Panc1 (cell line): ENCODE data around the gene DENND1B. TPM values are rescaled to one million over a fixed set of nuclear protein-coding genes. Genes with fewer than 3 reads are reported as not detected.

ENCODE experiments used
- ATAC-seq: fragments of 200-7000 bp; cut with Tn5 transposase; 2 replicates; pipeline ENCODE4 v1.9.1; 2020; ENCODE audit warnings: mild to moderate bottlenecking, moderate library complexity
- BruUV-seq: library from RNA; stranded (reverse); fragments of 400-500 nt; replicated peaks from 2 replicates; lab custom pipeline; 2021; lab: Mats Ljungman, UMichigan
- CTCF ChIA-PET: fragments of 300-600 bp; sonication (Branson Sonifier 250); formaldehyde crosslinking; loops from one replicate; lab custom pipeline; 2022; ENCODE audit warnings: antibody characterized with exemption; lab: Charles Lee
- POLR2A ChIA-PET: fragments of 300-600 bp; sonication (Branson Sonifier 250); formaldehyde crosslinking; loops from one replicate; lab custom pipeline; 2022; ENCODE audit warnings: antibody characterized with exemption; lab: Charles Lee
- DNase-seq: peaks from one replicate; pipeline ENCODE4 v3.0.0-alpha.2; 2010; ENCODE audit warnings: low read depth, low spot score
- H3K27ac ChIP-seq: 2 replicates; pipeline ENCODE4 v1.5.1; 2011; ENCODE audit warnings: mild to moderate bottlenecking, low read length, inconsistent platforms
- H3K27me3 ChIP-seq: fragments of 200-500 bp; sonication (Bioruptor generic); 2 replicates; pipeline ENCODE4 v1.6.0; 2014; ENCODE audit warnings: low read length, inconsistent platforms; ENCODE audit not compliant: control insufficient read depth, insufficient read depth
- H3K36me3 ChIP-seq: fragments of 200-500 bp; sonication (Bioruptor generic); 2 replicates; pipeline ENCODE4 v1.5.1; 2014; ENCODE audit warnings: inconsistent platforms, mild to moderate bottlenecking, low read length, moderate library complexity; ENCODE audit not compliant: control insufficient read depth, insufficient read depth
- H3K4me1 ChIP-seq: 2 replicates; pipeline ENCODE4 v1.5.1; 2011; ENCODE audit warnings: inconsistent platforms, mild to moderate bottlenecking, low read length, moderate library complexity; ENCODE audit not compliant: control insufficient read depth, insufficient read depth
- H3K4me3 ChIP-seq, 2 experiments: 2 replicates each; pipeline ENCODE4 v1.5.1; 2011 to 2012; ENCODE audit warnings: low read depth in 2 of 2, low read length in 2 of 2, mild to moderate bottlenecking in 2 of 2, inconsistent platforms in 1 of 2, moderate library complexity in 1 of 2
- H3K9me3 ChIP-seq: fragments of 200-500 bp; sonication (Bioruptor generic); 2 replicates; pipeline ENCODE4 v1.5.1; 2014; ENCODE audit warnings: low read depth, mild to moderate bottlenecking, inconsistent platforms, low read length, moderate library complexity; ENCODE audit not compliant: control insufficient read depth, insufficient read depth
- POLR2AphosphoS5 ChIP-seq: IDR thresholded peaks from 2 replicates; pipeline ENCODE4 v1.6.1; 2012; ENCODE audit warnings: mild to moderate bottlenecking, low read depth, low read length, moderate library complexity
- SIN3A ChIP-seq: IDR thresholded peaks from 2 replicates; pipeline ENCODE4 v1.6.1; 2012; ENCODE audit warnings: low read depth, mild to moderate bottlenecking, low read length, moderate library complexity, borderline replicate concordance; ENCODE audit not compliant: insufficient read depth
- TCF7L2 ChIP-seq: IDR thresholded peaks from 2 replicates; pipeline ENCODE4 v1.6.1; 2011; ENCODE audit warnings: mild to moderate bottlenecking, low read depth, low read length, inconsistent platforms
- in situ Hi-C: cut with HindIII; loops from 2 replicates; pipeline ENCODE4 v1.10.0; 2016; ENCODE audit warnings: low sequenced_read_pairs, low pct_unique_long_range_greater_than_20kb
- intact Hi-C: fragments of 100-400 bp; cut with micrococcal nuclease; formaldehyde crosslinking; loops from one replicate; pipeline ENCODE4 v1.10.0; 2022; ENCODE audit not compliant: unreplicated experiment
- total RNA-seq: library from RNA; stranded (reverse); gene quantifications from one replicate; pipeline ENCODE4 v1.2.1, GENCODE V29; 2021; ENCODE audit not compliant: unreplicated experiment
- TF ChIP-seq, protein P1 (sequence below), 2 experiments: IDR thresholded peaks; 2 replicates each; pipeline ENCODE4 v1.6.1; 2011 to 2012; ENCODE audit warnings: low read depth in 2 of 2, control low read depth in 1 of 2, low read length in 1 of 2, mild to moderate bottlenecking in 1 of 2, moderate library complexity in 1 of 2; ENCODE audit not compliant: insufficient read depth in 1 of 2
- TF ChIP-seq, protein P2 (sequence below): fragments of 450-650 bp; IDR thresholded peaks from 2 replicates; pipeline ENCODE4 v1.5.1; 2017; ENCODE audit warnings: mild to moderate bottlenecking

The DENND1B gene
- total RNA-seq, 1 experiment from 2014 or later, result 7.7 TPM

DNA sequence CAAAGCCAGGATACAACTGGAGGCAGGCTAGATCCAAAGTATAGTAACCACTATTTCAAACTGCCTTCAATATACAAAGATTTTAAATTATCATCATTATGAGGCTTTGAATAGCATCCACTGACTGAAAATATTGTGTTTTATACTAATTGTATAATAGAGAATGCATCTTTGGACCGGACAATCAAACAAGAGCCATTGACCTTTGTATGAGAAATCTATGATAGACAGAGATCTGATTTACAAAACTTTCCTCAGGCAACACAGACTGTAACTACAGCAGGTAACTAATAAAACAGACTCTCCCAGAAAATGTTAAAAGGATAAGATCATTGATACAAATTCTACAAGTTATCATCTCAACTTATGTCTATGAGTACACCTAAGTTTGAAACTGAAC lies 152.9 kb downstream of the DENND1B start:
- no TSS peak for BruUV-seq
- no peaks in the 10 kb centered on the region; the same call in 1 of the 2 replicates for H3K36me3 ChIP-seq
- intact Hi-C loops, result no loop called here
- in situ Hi-C loops, result no loop called here
- H3K27ac ChIP-seq, result no peak overlapping the region
- H3K4me1 ChIP-seq, result peaks cover 8% of the 10 kb centered on the region; the same call in 1 of the 2 replicates
- H3K27me3 ChIP-seq, result no peaks in the 10 kb centered on the region
- H3K9me3 ChIP-seq, result no peaks in the 10 kb centered on the region
- H3K4me3 ChIP-seq, result no peak overlapping the region
- ATAC-seq, result no peak
- DNase-seq, result no peak
- POLR2A ChIA-PET, result no interaction called here
- TF ChIP-seq SIN3A (no peak), POLR2AphosphoS5 (no peak), TCF7L2 (no peak)
- TF ChIP-seq, protein P1, sequence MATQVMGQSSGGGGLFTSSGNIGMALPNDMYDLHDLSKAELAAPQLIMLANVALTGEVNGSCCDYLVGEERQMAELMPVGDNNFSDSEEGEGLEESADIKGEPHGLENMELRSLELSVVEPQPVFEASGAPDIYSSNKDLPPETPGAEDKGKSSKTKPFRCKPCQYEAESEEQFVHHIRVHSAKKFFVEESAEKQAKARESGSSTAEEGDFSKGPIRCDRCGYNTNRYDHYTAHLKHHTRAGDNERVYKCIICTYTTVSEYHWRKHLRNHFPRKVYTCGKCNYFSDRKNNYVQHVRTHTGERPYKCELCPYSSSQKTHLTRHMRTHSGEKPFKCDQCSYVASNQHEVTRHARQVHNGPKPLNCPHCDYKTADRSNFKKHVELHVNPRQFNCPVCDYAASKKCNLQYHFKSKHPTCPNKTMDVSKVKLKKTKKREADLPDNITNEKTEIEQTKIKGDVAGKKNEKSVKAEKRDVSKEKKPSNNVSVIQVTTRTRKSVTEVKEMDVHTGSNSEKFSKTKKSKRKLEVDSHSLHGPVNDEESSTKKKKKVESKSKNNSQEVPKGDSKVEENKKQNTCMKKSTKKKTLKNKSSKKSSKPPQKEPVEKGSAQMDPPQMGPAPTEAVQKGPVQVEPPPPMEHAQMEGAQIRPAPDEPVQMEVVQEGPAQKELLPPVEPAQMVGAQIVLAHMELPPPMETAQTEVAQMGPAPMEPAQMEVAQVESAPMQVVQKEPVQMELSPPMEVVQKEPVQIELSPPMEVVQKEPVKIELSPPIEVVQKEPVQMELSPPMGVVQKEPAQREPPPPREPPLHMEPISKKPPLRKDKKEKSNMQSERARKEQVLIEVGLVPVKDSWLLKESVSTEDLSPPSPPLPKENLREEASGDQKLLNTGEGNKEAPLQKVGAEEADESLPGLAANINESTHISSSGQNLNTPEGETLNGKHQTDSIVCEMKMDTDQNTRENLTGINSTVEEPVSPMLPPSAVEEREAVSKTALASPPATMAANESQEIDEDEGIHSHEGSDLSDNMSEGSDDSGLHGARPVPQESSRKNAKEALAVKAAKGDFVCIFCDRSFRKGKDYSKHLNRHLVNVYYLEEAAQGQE (IDR thresholded peaks at IDR 0.05; ENCODE audit: insufficient read depth in 1 of 2, low read depth in 2 of 2, low read length in 1 of 2), result no peak
- TF ChIP-seq, protein P2, sequence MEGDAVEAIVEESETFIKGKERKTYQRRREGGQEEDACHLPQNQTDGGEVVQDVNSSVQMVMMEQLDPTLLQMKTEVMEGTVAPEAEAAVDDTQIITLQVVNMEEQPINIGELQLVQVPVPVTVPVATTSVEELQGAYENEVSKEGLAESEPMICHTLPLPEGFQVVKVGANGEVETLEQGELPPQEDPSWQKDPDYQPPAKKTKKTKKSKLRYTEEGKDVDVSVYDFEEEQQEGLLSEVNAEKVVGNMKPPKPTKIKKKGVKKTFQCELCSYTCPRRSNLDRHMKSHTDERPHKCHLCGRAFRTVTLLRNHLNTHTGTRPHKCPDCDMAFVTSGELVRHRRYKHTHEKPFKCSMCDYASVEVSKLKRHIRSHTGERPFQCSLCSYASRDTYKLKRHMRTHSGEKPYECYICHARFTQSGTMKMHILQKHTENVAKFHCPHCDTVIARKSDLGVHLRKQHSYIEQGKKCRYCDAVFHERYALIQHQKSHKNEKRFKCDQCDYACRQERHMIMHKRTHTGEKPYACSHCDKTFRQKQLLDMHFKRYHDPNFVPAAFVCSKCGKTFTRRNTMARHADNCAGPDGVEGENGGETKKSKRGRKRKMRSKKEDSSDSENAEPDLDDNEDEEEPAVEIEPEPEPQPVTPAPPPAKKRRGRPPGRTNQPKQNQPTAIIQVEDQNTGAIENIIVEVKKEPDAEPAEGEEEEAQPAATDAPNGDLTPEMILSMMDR, result no peak
- CTCF ChIA-PET, result no interaction called here

DNA sequence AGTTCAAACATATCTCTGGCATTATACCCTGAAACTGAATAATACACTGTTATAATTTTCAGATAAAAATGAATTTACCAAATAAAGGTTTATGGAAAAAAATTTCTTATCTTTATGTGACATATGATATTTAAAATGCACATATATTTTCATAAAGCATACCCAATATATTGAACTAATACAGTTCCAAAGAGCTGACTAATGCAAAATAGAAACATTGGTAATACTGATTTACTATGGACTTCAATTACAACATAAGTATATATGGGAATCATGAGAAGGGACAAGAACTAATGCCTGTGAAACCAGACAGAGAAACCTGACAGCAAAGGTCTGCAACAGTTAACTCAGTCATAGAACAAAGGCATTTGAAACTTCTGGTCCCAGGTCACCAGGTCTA lies 153.5 kb downstream of the DENND1B start:
- Histone ChIP-seq H3K4me3 (no peak overlapping the region), H3K27ac (no peak overlapping the region), H3K27me3 (no peaks in the 10 kb centered on the region), H3K4me1 (peaks cover 8% of the 10 kb centered on the region; the same call in 1 of the 2 replicates), H3K36me3 (no peaks in the 10 kb centered on the region; the same call in 1 of the 2 replicates), H3K9me3 (no peaks in the 10 kb centered on the region)
- intact Hi-C loops (no loop called here), in situ Hi-C loops (no loop called here)
- POLR2A ChIA-PET, result no interaction called here
- DNase-seq (no peak), ATAC-seq (no peak)
- CTCF ChIA-PET, result no interaction called here
- no peak for TF ChIP-seq SIN3A
- TF ChIP-seq, protein P1 (IDR thresholded peaks at IDR 0.05; ENCODE audit: insufficient read depth in 1 of 2, low read depth in 2 of 2, low read length in 1 of 2), result no peak
- TF ChIP-seq POLR2AphosphoS5, result no peak
- TF ChIP-seq TCF7L2, result no peak
- TF ChIP-seq, protein P2, result no peak
- BruUV-seq, result no TSS peak
